Thymus (tissue), 14 donors: ENCODE results near the gene OTUD3. TPM values are rescaled to one million over a fixed set of nuclear protein-coding genes. Genes with fewer than 3 reads are reported as not detected.
"Not testable (repeated sequence)": the region's sequence is repeated elsewhere in the genome, so short reads cannot be mapped to it uniquely, and the experiment has no call there.

ENCODE experiments used
- DNase-seq, 9 donors: peaks; one replicate each; pipeline ENCODE4 v3.0.0-alpha.2; 2013; ENCODE audit warnings: low spot score in 9 of 9, low read depth in 6 of 9, missing footprints in 1 of 9
- H3K27ac ChIP-seq, 2 donors: one replicate each; pipeline ENCODE4 v1.5.1; 2013; ENCODE audit warnings: control low read depth in 1 of 2, low read depth in 1 of 2, low read length in 1 of 2, mild to moderate bottlenecking in 1 of 2, moderate library complexity in 1 of 2
- H3K27me3 ChIP-seq, 2 donors: one replicate each; pipeline ENCODE4 v1.5.1; 2013; ENCODE audit warnings: low read length in 1 of 2; ENCODE audit not compliant: control insufficient read depth in 2 of 2, insufficient read depth in 1 of 2
- H3K36me3 ChIP-seq, 2 donors: one replicate each; pipeline ENCODE4 v1.5.1; 2013; ENCODE audit warnings: low read length in 1 of 2, mild to moderate bottlenecking in 1 of 2, moderate library complexity in 1 of 2; ENCODE audit not compliant: control insufficient read depth in 2 of 2, insufficient read depth in 2 of 2
- H3K4me1 ChIP-seq, 2 donors: one replicate each; pipeline ENCODE4 v1.5.1; 2013; ENCODE audit warnings: low read length in 2 of 2; ENCODE audit not compliant: control insufficient read depth in 2 of 2, insufficient read depth in 2 of 2
- H3K4me3 ChIP-seq, 2 donors: one replicate each; pipeline ENCODE4 v1.5.1; 2013; ENCODE audit warnings: low read length in 2 of 2, control low read depth in 1 of 2, mild to moderate bottlenecking in 1 of 2
- H3K9me3 ChIP-seq, 2 donors: one replicate each; pipeline ENCODE4 v1.5.1; 2013; ENCODE audit warnings: low read length in 1 of 2, mild to moderate bottlenecking in 1 of 2; ENCODE audit not compliant: control insufficient read depth in 2 of 2, insufficient read depth in 1 of 2
- WGBS: extraction: QIAGEN DNeasy Blood & Tissue Kit; methylation state at CpG from one replicate; pipeline ENCODE4 v1.1.7; 2013; 5-methylcytosine and 5-hydroxymethylcytosine counted together
- long read RNA-seq, 10 donors: transcript quantifications; one replicate each; lab custom pipeline, GENCODE V29; 2026
- polyA plus RNA-seq: library from polyadenylated mRNA; stranded (reverse); fragments of 200-250 nt; gene quantifications from one replicate; pipeline ENCODE4 v1.2.3, GENCODE V29; 2013
- total RNA-seq: library from RNA; stranded (reverse); fragments of 120-200 nt; gene quantifications from one replicate; pipeline ENCODE4 v1.2.4, GENCODE V29; 2013
- donor health status: healthy.

OTUD3 gene
- total RNA-seq (3.6 TPM), polyA plus RNA-seq (3.7 TPM)
- long read RNA-seq, donor 1, result 0 reads
- long read RNA-seq, donor 2, full-length matches to known transcripts, result 1 of 1 reads
- long read RNA-seq, donor 2, partial matches to known transcripts, result 0 of 1 reads
- long read RNA-seq, donor 2, other reads (novel, unspliced or antisense), result 0 of 1 reads
- long read RNA-seq, donor 3, full-length matches to known transcripts, result 1 of 1 reads
- long read RNA-seq, donor 3, partial matches to known transcripts, result 0 of 1 reads
- long read RNA-seq, donor 3, other reads (novel, unspliced or antisense), result 0 of 1 reads
- long read RNA-seq, donor 4, result 0 reads
- long read RNA-seq, donor 5, result 0 reads
- long read RNA-seq, donor 6, result 0 reads
- long read RNA-seq, donor 7, result 0 reads
- long read RNA-seq, donor 8, full-length matches to known transcripts, result 1 of 1 reads
- long read RNA-seq, donor 8, partial matches to known transcripts, result 0 of 1 reads
- long read RNA-seq, donor 8, other reads (novel, unspliced or antisense), result 0 of 1 reads
- long read RNA-seq, donor 9, result 0 reads
- long read RNA-seq, donor 10, result 0 reads

GRCh38 chr1:19882111-19883071 is at the start of gene OTUD3:
OTUD3 (plus strand) TSS chr1:19882395; CDS start chr1:19882514, 119 bp downstream.
- H3K4me1 ChIP-seq, result peaks cover 14% of the 10 kb centered on the region in 2 donors
- under 1% methylated on average over 97 of the region's 97 CpGs for WGBS
- H3K9me3 ChIP-seq, result no peaks in the 10 kb centered on the region
- H3K36me3 ChIP-seq, result peaks cover 0 to 2% of the 10 kb centered on the region in 2 donors
- H3K27ac ChIP-seq, result peak within 1 kb of the TSS; percentile 74 to 95
- DNase-seq, result peak; percentile 93 to 99 (median 98)
- H3K4me3 ChIP-seq, result peak within 1 kb of the TSS; percentile 70 to 99
- peaks cover 0 to 3% of the 10 kb centered on the region in 2 donors for H3K27me3 ChIP-seq

GRCh38 chr1:19835578-19835977 is 46.6 kb upstream of the OTUD3 start:
- Histone ChIP-seq H3K36me3 (no peaks in the 10 kb centered on the region), H3K9me3 (peaks cover 0 to 2% of the 10 kb centered on the region in 2 donors), H3K4me1 (no peaks in the 10 kb centered on the region), H3K4me3 (no peak overlapping the region), H3K27ac (no peak overlapping the region), H3K27me3 (no peaks in the 10 kb centered on the region)
- no peak for DNase-seq
- WGBS, result 97% methylated on average over 4 of the region's 4 CpGs

- WGBS, result 33% methylated on average over 2 of the region's 2 CpGs
- no peaks in the 10 kb centered on the region for H3K4me1 ChIP-seq
- H3K27me3 ChIP-seq, result no peaks in the 10 kb centered on the region
- H3K4me3 ChIP-seq, result no peak overlapping the region
- no peaks in the 10 kb centered on the region for H3K36me3 ChIP-seq
- DNase-seq, result no peak
- no peaks in the 10 kb centered on the region for H3K9me3 ChIP-seq
- H3K27ac ChIP-seq, result no peak overlapping the region
Observed at GRCh38 chr1:19837866-19838265, 44.3 kb upstream of the OTUD3 start.

- Histone ChIP-seq H3K9me3 (no peaks in the 10 kb centered on the region), H3K4me1 (no peaks in the 10 kb centered on the region), H3K27me3 (peaks cover 0 to 2% of the 10 kb centered on the region in 2 donors), H3K4me3 (no peak overlapping the region), H3K36me3 (no peaks in the 10 kb centered on the region), H3K27ac (no peak overlapping the region)
- no peak for DNase-seq
Observed at GRCh38 chr1:19840228-19840627, 42.0 kb upstream of the OTUD3 start.

- H3K27ac ChIP-seq, result no peak overlapping the region
- DNase-seq, result no peak
- H3K4me3 ChIP-seq, result no peak overlapping the region
- H3K36me3 ChIP-seq, result no peaks in the 10 kb centered on the region
- H3K4me1 ChIP-seq, result no peaks in the 10 kb centered on the region
- H3K9me3 ChIP-seq, result no peaks in the 10 kb centered on the region
- 40% methylated on average over 11 of the region's 11 CpGs for WGBS
- H3K27me3 ChIP-seq, result peaks cover 0 to 9% of the 10 kb centered on the region in 2 donors
Observed at GRCh38 chr1:19844731-19845495, 37.3 kb upstream of the OTUD3 start.

GRCh38 chr1:19845555-19845954 is 36.6 kb upstream of the OTUD3 start:
- H3K27ac ChIP-seq, result no peak overlapping the region
- H3K27me3 ChIP-seq, result peaks cover 0 to 9% of the 10 kb centered on the region in 2 donors
- H3K36me3 ChIP-seq, result no peaks in the 10 kb centered on the region
- H3K4me1 ChIP-seq, result no peaks in the 10 kb centered on the region
- no peaks in the 10 kb centered on the region for H3K9me3 ChIP-seq
- DNase-seq, result no peak
- H3K4me3 ChIP-seq, result no peak overlapping the region
- WGBS, result 95% methylated on average over 8 of the region's 8 CpGs

GRCh38 chr1:19846338-19846737 is 35.9 kb upstream of the OTUD3 start:
- Histone ChIP-seq H3K27me3 (peaks cover 0 to 9% of the 10 kb centered on the region in 2 donors), H3K9me3 (no peaks in the 10 kb centered on the region), H3K4me1 (no peaks in the 10 kb centered on the region), H3K36me3 (no peaks in the 10 kb centered on the region), H3K27ac (no peak overlapping the region), H3K4me3 (no peak overlapping the region)
- no peak for DNase-seq
- WGBS, result 96% methylated on average over 3 of the region's 3 CpGs

GRCh38 chr1:19847334-19847733 is 34.9 kb upstream of the OTUD3 start:
- H3K27me3 ChIP-seq, DNase-seq, H3K4me1 ChIP-seq, H3K4me3 ChIP-seq, H3K36me3 ChIP-seq, H3K9me3 ChIP-seq, H3K27ac ChIP-seq: not testable (repeated sequence)
- 96% methylated on average over 9 of the region's 9 CpGs for WGBS
